ENCODE data around the gene ADCK2. TPM values are rescaled to one million over a fixed set of nuclear protein-coding genes. Genes with fewer than 3 reads are reported as not detected.
A peak's percentile ranks its signal among the peaks of the same experiment; 100 is the strongest.
"Not testable (repeated sequence)": the region's sequence is repeated elsewhere in the genome, so short reads cannot be mapped to it uniquely, and the experiment has no call there.

The ADCK2 gene
- total RNA-seq, 1 donor from 2014 or later, result 7.8 TPM

DNA sequence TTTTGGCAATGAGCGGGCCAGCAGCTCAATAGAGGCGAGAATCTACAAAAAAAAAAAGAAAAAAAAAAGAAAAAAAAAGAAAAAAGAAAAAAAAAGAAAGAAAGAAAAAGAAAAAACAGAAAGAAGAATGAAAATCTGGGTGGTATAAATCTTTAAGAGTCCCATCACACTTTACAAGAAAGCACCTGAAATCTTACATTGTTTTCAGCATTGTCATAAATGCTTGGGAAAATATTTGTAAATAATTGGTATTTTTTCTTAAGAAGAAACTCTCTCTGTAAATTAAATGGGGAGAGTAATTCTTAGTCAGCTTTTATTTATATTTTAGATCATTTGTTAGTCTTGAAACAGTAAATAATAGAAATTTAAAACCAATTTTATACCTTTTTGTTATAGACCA is 62.0 kb downstream of the ADCK2 start:
- peak overlapping the region; percentile 14 for H3K27ac ChIP-seq
- H3K4me3 ChIP-seq, result no peak overlapping the region
- Mint-ChIP-seq H3K36me3 (peaks cover 18% of the 10 kb centered on the region), H3K4me3 (no peak overlapping the region), H3K27ac (no peak overlapping the region), H3K9me3 (no peaks in the 10 kb centered on the region), H3K4me1 (no peaks in the 10 kb centered on the region), H3K27me3 (ENCODE audit: insufficient read depth, low read depth) (no peaks in the 10 kb centered on the region)
- H3K4me2 ChIP-seq, result no peak overlapping the region
- H3F3A ChIP-seq (ENCODE audit: low read depth), result peaks cover 5% of the 10 kb centered on the region
- H3K27me3 ChIP-seq, result no peaks in the 10 kb centered on the region
- H3K4me1 ChIP-seq, result peaks cover 8% of the 10 kb centered on the region
- no peaks in the 10 kb centered on the region for H3K79me2 ChIP-seq (ENCODE audit: low read depth)
- H3K36me3 ChIP-seq, result no peaks in the 10 kb centered on the region
- H3K9ac ChIP-seq, result no peak overlapping the region
- H4K20me1 ChIP-seq (ENCODE audit: low read depth), result no peaks in the 10 kb centered on the region
- no peaks in the 10 kb centered on the region for H3K9me3 ChIP-seq (ENCODE audit: low read depth)
- no peak overlapping the region for H2AFZ ChIP-seq (replicated peaks)
- TF ChIP-seq EZH2 (IDR thresholded peaks at IDR 0.05) (no peak), EZH2phosphoT487 (IDR thresholded peaks at IDR 0.05) (no peak)
- DNase-seq (ENCODE audit: low spot score), result no peak

DNA sequence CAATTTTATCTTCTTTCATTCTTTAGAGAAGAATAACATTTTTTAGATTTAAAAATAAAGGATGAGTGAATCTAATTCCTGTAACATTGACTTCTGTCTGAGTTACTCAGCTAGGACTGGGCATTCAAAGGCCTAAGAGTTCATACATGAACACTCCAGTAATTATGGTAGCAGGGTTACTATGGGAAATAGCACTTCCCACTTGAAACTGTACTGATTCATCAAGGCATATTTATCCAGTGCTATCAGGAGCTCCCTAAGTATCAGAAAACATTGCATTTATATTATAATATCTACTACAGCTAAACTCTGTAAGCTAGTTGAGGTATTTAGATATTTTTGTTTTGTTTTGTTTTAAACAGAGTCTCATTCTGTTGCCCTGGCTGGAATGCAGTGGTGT is 65.5 kb downstream of the ADCK2 start:
- no peaks in the 10 kb centered on the region for H3K36me3 ChIP-seq
- no peak overlapping the region for H3K4me2 ChIP-seq
- DNase-seq (ENCODE audit: low spot score), result no peak
- Mint-ChIP-seq H3K4me1 (no peaks in the 10 kb centered on the region), H3K27me3 (ENCODE audit: insufficient read depth, low read depth) (no peaks in the 10 kb centered on the region), H3K27ac (no peak overlapping the region), H3K36me3 (peaks cover 12% of the 10 kb centered on the region), H3K9me3 (no peaks in the 10 kb centered on the region), H3K4me3 (no peak overlapping the region)
- TF ChIP-seq EZH2phosphoT487 (IDR thresholded peaks at IDR 0.05) (no peak), EZH2 (IDR thresholded peaks at IDR 0.05) (no peak)
- TF ChIP-seq, protein P1, sequence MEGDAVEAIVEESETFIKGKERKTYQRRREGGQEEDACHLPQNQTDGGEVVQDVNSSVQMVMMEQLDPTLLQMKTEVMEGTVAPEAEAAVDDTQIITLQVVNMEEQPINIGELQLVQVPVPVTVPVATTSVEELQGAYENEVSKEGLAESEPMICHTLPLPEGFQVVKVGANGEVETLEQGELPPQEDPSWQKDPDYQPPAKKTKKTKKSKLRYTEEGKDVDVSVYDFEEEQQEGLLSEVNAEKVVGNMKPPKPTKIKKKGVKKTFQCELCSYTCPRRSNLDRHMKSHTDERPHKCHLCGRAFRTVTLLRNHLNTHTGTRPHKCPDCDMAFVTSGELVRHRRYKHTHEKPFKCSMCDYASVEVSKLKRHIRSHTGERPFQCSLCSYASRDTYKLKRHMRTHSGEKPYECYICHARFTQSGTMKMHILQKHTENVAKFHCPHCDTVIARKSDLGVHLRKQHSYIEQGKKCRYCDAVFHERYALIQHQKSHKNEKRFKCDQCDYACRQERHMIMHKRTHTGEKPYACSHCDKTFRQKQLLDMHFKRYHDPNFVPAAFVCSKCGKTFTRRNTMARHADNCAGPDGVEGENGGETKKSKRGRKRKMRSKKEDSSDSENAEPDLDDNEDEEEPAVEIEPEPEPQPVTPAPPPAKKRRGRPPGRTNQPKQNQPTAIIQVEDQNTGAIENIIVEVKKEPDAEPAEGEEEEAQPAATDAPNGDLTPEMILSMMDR (IDR thresholded peaks at IDR 0.05), result no peak
- no peaks in the 10 kb centered on the region for H3F3A ChIP-seq (ENCODE audit: low read depth)
- H3K9me3 ChIP-seq (ENCODE audit: low read depth), result no peaks in the 10 kb centered on the region
- no peak overlapping the region for H3K9ac ChIP-seq
- no peak overlapping the region for H2AFZ ChIP-seq (replicated peaks)
- H3K27me3 ChIP-seq, result no peaks in the 10 kb centered on the region
- no peak overlapping the region for H3K27ac ChIP-seq
- no peaks in the 10 kb centered on the region for H4K20me1 ChIP-seq (ENCODE audit: low read depth)
- no peaks in the 10 kb centered on the region for H3K79me2 ChIP-seq (ENCODE audit: low read depth)
- H3K4me3 ChIP-seq, result no peak overlapping the region
- no peaks in the 10 kb centered on the region for H3K4me1 ChIP-seq

DNA sequence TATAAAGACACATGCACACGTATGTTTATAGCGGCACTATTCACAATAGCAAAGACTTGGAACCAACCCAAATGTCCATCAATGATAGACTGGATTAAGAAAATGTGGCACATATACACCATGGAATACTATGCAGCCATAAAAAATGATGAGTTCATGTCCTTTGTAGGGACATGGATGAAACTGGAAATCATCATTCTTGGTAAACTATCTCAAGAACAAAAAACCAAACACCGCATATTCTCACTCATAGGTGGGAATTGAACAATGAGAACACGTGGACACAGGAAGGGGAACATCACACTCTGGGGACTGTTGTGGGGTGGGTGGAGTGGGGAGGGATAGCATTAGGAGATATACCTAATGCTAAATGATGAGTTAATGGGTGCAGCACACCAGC is 70.5 kb downstream of the ADCK2 start:
- not testable (repeated sequence) for H3K9me3 Mint-ChIP-seq, H3K4me1 Mint-ChIP-seq

DNA sequence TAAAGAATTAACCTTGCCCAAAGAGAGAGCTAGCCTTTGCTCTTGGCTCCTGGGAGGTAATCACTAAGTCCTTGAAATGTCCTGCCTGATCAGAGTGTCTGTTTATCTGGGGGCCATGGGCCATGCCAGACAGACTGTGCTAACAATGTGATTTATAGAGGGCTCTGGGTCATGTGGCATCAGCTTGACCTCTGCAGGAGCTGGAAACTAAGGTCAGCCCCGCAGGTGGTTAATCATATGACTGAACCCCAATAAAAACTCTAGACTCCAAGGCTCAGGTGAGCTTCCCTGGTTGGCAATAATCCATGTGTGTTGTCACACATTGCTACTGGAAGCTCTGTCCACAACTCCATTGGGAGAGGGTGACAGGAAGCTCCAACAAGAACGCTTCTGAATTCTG is 71.3 kb downstream of the ADCK2 start:
- H3K4me3 ChIP-seq, result no peak overlapping the region
- no peaks in the 10 kb centered on the region for H3F3A ChIP-seq (ENCODE audit: low read depth)
- H3K27me3 ChIP-seq, result no peaks in the 10 kb centered on the region
- no peak overlapping the region for H3K27ac ChIP-seq
- no peaks in the 10 kb centered on the region for H3K79me2 ChIP-seq (ENCODE audit: low read depth)
- no peaks in the 10 kb centered on the region for H3K4me1 Mint-ChIP-seq
- no peak overlapping the region for H3K4me2 ChIP-seq
- H3K27ac Mint-ChIP-seq, result no peak overlapping the region
- H3K4me3 Mint-ChIP-seq, result no peak overlapping the region
- H4K20me1 ChIP-seq (ENCODE audit: low read depth), result no peaks in the 10 kb centered on the region
- DNase-seq (ENCODE audit: low spot score), result no peak
- no peaks in the 10 kb centered on the region for H3K9me3 ChIP-seq (ENCODE audit: low read depth)
- H2AFZ ChIP-seq (replicated peaks), result no peak overlapping the region
- H3K27me3 Mint-ChIP-seq (ENCODE audit: insufficient read depth, low read depth), result peaks cover 2% of the 10 kb centered on the region
- H3K9me3 Mint-ChIP-seq, result no peaks in the 10 kb centered on the region
- H3K9ac ChIP-seq, result no peak overlapping the region
- peaks cover 13% of the 10 kb centered on the region for H3K36me3 Mint-ChIP-seq
- no peaks in the 10 kb centered on the region for H3K36me3 ChIP-seq
- TF ChIP-seq, protein P1 (IDR thresholded peaks at IDR 0.05), result no peak
- TF ChIP-seq EZH2 (IDR thresholded peaks at IDR 0.05), result no peak
- no peaks in the 10 kb centered on the region for H3K4me1 ChIP-seq

More for the DNA sequence above, 70.5 kb downstream of the ADCK2 start:
- H3K4me1 ChIP-seq; H3K9me3 ChIP-seq (ENCODE audit: low read depth); H3K27ac ChIP-seq; H3K4me3 Mint-ChIP-seq; H3K79me2 ChIP-seq (ENCODE audit: low read depth); H2AFZ ChIP-seq (replicated peaks); H3K27me3 Mint-ChIP-seq (ENCODE audit: insufficient read depth, low read depth); DNase-seq (ENCODE audit: low spot score); H3K36me3 ChIP-seq; H3K9ac ChIP-seq; H3K4me3 ChIP-seq; H3K27ac Mint-ChIP-seq; H3K27me3 ChIP-seq; H3F3A ChIP-seq (ENCODE audit: low read depth); H3K4me2 ChIP-seq; H4K20me1 ChIP-seq (ENCODE audit: low read depth): not testable (repeated sequence)
- H3K36me3 Mint-ChIP-seq, result peaks cover 13% of the 10 kb centered on the region

Small RNA genes within 50 kb of the gene (small RNA-seq; reads per million reads assigned to genes)
- gene RN7SL771P, result not detected

Other genes starting within 250 kb of the ADCK2 start
- 89.4 and 121 TPM in 2 replicates for gene MKRN1, start 193.4 kb upstream of the ADCK2 start, total RNA-seq (ENCODE audit: low replicate concordance)
- 23.7 and 27.0 TPM in 2 replicates for gene DENND2A, start 32.1 kb upstream of the ADCK2 start, total RNA-seq (ENCODE audit: low replicate concordance)
- 241 and 310 TPM in 2 replicates for gene NDUFB2, start 23.8 kb downstream of the ADCK2 start, total RNA-seq (ENCODE audit: low replicate concordance)

All from neural progenitor cell (in vitro differentiated cells).